Neural cell (in vitro differentiated cells): ENCODE measurements around the gene EPYC. TPM values are rescaled to one million over a fixed set of nuclear protein-coding genes. Genes with fewer than 3 reads are reported as not detected.

ENCODE experiments used
- H2AFZ ChIP-seq: fragments of 200-600, 300-800 bp; sonication (generic), shearing (Covaris generic); 2 replicates; pipeline ENCODE4 v1.6.0; 2014; ENCODE audit warnings: low read depth, mild to moderate bottlenecking, antibody characterized with exemption, low read length, moderate library complexity
- H3F3A ChIP-seq: fragments of 200-600 bp; shearing (Covaris generic); 2 replicates; pipeline ENCODE4 v1.6.1; 2016; ENCODE audit warnings: mild to moderate bottlenecking, moderate library complexity, mixed read lengths, antibody characterized with exemption, low read length; ENCODE audit not compliant: insufficient read depth, poor library complexity, severe bottlenecking
- H3K27ac ChIP-seq: fragments of 200-600, 300-800 bp; sonication (generic), shearing (Covaris generic); 2 replicates; pipeline ENCODE4 v1.5.1; 2014; ENCODE audit warnings: mild to moderate bottlenecking, low read length, moderate library complexity
- H3K27me3 ChIP-seq: fragments of 300-800, 200-600 bp; sonication (generic), shearing (Covaris generic); 2 replicates; pipeline ENCODE4 v1.6.0; 2014; ENCODE audit warnings: mild to moderate bottlenecking, low read depth, low read length, moderate library complexity; ENCODE audit not compliant: insufficient read depth
- H3K36me3 ChIP-seq: fragments of 300-800, 200-600 bp; sonication (generic), shearing (Covaris generic); 2 replicates; pipeline ENCODE4 v1.5.1; 2014; ENCODE audit warnings: mild to moderate bottlenecking, antibody characterized with exemption, low read length, moderate library complexity; ENCODE audit not compliant: insufficient read depth
- H3K4me2 ChIP-seq: fragments of 300-800, 200-600 bp; sonication (generic), shearing (Covaris generic); 2 replicates; pipeline ENCODE4 v1.6.0; 2014; ENCODE audit warnings: mild to moderate bottlenecking, low read length
- H3K4me3 ChIP-seq: fragments of 300-800, 200-600 bp; sonication (generic), shearing (Covaris generic); 2 replicates; pipeline ENCODE4 v1.5.1; 2014; ENCODE audit warnings: mild to moderate bottlenecking, low read length, moderate library complexity
- H3K79me2 ChIP-seq: fragments of 200-600 bp; shearing (Covaris generic); replicated peaks from 2 replicates; pipeline ENCODE4 v1.6.0; 2014; ENCODE audit warnings: mild to moderate bottlenecking, low read length, moderate library complexity; ENCODE audit not compliant: insufficient read depth
- H3K9ac ChIP-seq: fragments of 300-800, 200-600 bp; sonication (generic), shearing (Covaris generic); 2 replicates; pipeline ENCODE4 v1.6.1; 2016; ENCODE audit warnings: mild to moderate bottlenecking, low read length, mixed read lengths
- H3K9me2 ChIP-seq: fragments of 200-600 bp; shearing (Covaris generic); 2 replicates; pipeline ENCODE4 v1.6.1; 2016; ENCODE audit warnings: mild to moderate bottlenecking, low read length, mixed read lengths; ENCODE audit not compliant: insufficient read depth
- H3K9me3 ChIP-seq: fragments of 200-600, 300-800 bp; sonication (generic), shearing (Covaris generic); 2 replicates; pipeline ENCODE4 v1.6.1; 2016; ENCODE audit warnings: mild to moderate bottlenecking, mixed run types, low read length, moderate library complexity, mixed read lengths
- H4K20me1 ChIP-seq: fragments of 200-600 bp; shearing (Covaris generic); 2 replicates; pipeline ENCODE4 v1.6.1; 2016; ENCODE audit warnings: mild to moderate bottlenecking, mixed run types; ENCODE audit not compliant: insufficient read depth
- EP300 ChIP-seq: fragments of 450-650 bp; conservative IDR thresholded peaks from 2 replicates; pipeline ENCODE4 v1.6.1; 2014; ENCODE audit warnings: antibody characterized with exemption, mild to moderate bottlenecking, moderate library complexity; ENCODE audit not compliant: poor library complexity, severe bottlenecking
- MXI1 ChIP-seq: fragments of 450-650 bp; conservative IDR thresholded peaks from 2 replicates; pipeline ENCODE4 v1.6.1; 2014; ENCODE audit warnings: antibody characterized with exemption, mild to moderate bottlenecking; ENCODE audit not compliant: poor library complexity, severe bottlenecking
- POLR2AphosphoS5 ChIP-seq: IDR thresholded peaks from 2 replicates; pipeline ENCODE4 v1.6.1; 2012
- RAD21 ChIP-seq: fragments of 450-650 bp; conservative IDR thresholded peaks from 2 replicates; pipeline ENCODE4 v1.6.1; 2014; ENCODE audit warnings: antibody characterized with exemption, mild to moderate bottlenecking, moderate library complexity
- SMC3 ChIP-seq: fragments of 450-650 bp; conservative IDR thresholded peaks from 2 replicates; pipeline ENCODE4 v1.6.1; 2014; ENCODE audit warnings: antibody characterized with exemption, mild to moderate bottlenecking, moderate library complexity; ENCODE audit not compliant: poor library complexity
- TAF1 ChIP-seq: IDR thresholded peaks from 2 replicates; pipeline ENCODE4 v1.6.1; 2012; ENCODE audit warnings: low read depth
- polyA plus RNA-seq: library from polyadenylated mRNA; depleted of rRNA; stranded (reverse); fragments of >200 nt; gene quantifications from 2 replicates; pipeline ENCODE4 v1.2.3, GENCODE V29; 2014
- TF ChIP-seq, protein P1 (sequence below): IDR thresholded peaks from 2 replicates; pipeline ENCODE4 v1.6.1; 2012; ENCODE audit warnings: borderline replicate concordance
- TF ChIP-seq, protein P2 (sequence below): fragments of 450-650 bp; IDR thresholded peaks from 2 replicates; pipeline ENCODE4 v1.5.1; 2014; ENCODE audit warnings: antibody characterized with exemption, mild to moderate bottlenecking, moderate library complexity; ENCODE audit not compliant: poor library complexity, severe bottlenecking

Gene EPYC
- polyA plus RNA-seq, 1 donor from 2014 or later = not detected

- Histone ChIP-seq H3K4me3 (no peak overlapping the region), H3K27ac (no peak overlapping the region), H2AFZ (no peak overlapping the region), H3K4me2 (no peak overlapping the region), H4K20me1 (no peaks in the 10 kb centered on the region), H3K9me3 (no peaks in the 10 kb centered on the region), H3K27me3 (no peaks in the 10 kb centered on the region), H3K9me2 (no peaks in the 10 kb centered on the region), H3K36me3 (no peaks in the 10 kb centered on the region), H3F3A (no peaks in the 10 kb centered on the region), H3K79me2 (no peaks in the 10 kb centered on the region), H3K9ac (no peak overlapping the region)
- TF ChIP-seq RAD21 (no peak), TAF1 (no peak), SMC3 (no peak), EP300 (no peak), POLR2AphosphoS5 (no peak), MXI1 (no peak)
- TF ChIP-seq, protein P1, sequence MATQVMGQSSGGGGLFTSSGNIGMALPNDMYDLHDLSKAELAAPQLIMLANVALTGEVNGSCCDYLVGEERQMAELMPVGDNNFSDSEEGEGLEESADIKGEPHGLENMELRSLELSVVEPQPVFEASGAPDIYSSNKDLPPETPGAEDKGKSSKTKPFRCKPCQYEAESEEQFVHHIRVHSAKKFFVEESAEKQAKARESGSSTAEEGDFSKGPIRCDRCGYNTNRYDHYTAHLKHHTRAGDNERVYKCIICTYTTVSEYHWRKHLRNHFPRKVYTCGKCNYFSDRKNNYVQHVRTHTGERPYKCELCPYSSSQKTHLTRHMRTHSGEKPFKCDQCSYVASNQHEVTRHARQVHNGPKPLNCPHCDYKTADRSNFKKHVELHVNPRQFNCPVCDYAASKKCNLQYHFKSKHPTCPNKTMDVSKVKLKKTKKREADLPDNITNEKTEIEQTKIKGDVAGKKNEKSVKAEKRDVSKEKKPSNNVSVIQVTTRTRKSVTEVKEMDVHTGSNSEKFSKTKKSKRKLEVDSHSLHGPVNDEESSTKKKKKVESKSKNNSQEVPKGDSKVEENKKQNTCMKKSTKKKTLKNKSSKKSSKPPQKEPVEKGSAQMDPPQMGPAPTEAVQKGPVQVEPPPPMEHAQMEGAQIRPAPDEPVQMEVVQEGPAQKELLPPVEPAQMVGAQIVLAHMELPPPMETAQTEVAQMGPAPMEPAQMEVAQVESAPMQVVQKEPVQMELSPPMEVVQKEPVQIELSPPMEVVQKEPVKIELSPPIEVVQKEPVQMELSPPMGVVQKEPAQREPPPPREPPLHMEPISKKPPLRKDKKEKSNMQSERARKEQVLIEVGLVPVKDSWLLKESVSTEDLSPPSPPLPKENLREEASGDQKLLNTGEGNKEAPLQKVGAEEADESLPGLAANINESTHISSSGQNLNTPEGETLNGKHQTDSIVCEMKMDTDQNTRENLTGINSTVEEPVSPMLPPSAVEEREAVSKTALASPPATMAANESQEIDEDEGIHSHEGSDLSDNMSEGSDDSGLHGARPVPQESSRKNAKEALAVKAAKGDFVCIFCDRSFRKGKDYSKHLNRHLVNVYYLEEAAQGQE = no peak
- TF ChIP-seq, protein P2, sequence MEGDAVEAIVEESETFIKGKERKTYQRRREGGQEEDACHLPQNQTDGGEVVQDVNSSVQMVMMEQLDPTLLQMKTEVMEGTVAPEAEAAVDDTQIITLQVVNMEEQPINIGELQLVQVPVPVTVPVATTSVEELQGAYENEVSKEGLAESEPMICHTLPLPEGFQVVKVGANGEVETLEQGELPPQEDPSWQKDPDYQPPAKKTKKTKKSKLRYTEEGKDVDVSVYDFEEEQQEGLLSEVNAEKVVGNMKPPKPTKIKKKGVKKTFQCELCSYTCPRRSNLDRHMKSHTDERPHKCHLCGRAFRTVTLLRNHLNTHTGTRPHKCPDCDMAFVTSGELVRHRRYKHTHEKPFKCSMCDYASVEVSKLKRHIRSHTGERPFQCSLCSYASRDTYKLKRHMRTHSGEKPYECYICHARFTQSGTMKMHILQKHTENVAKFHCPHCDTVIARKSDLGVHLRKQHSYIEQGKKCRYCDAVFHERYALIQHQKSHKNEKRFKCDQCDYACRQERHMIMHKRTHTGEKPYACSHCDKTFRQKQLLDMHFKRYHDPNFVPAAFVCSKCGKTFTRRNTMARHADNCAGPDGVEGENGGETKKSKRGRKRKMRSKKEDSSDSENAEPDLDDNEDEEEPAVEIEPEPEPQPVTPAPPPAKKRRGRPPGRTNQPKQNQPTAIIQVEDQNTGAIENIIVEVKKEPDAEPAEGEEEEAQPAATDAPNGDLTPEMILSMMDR = no peak
Observed at GRCh38 chr12:90937651-90938050, 67.1 kb downstream of the EPYC start.

DNA sequence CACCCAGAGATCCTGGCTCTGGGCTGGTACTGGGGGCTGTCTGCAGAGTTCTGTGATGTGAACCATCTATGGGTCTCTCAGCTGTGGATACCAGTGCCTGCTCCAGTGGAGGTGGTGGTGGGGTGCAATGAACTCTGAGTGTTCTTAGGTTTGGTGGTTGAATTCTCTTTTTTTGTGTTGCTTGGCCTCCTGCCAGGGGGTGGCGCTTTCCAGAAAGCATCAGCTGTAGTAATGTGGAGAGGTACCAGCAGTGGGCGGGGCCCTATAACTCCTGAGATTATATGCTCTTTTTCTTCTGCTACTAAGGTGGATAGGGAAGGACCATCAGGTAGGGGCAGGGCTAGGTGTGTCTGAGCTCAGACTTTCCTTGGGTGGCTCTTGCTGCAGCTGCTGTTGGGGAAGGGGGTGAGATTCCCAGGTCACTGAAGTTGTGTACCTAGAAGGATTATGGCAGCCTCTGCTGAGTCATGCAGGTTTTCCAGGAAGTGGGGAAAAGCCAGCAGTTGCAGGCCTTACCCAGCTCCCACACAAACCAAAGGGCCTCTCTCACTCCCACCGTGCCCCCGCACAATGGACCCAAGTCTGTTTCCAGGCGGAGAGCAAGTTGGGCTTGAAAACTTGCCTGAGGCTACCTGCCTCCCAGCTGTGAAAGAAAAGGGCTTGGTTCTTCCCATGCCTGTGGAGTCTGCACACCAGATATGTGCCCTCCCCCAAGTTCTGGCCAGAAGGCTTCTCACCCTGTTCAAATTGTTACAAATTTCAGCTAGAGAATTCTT is 68.4 kb downstream of the EPYC start:
- no peaks in the 10 kb centered on the region for H3F3A ChIP-seq
- no peaks in the 10 kb centered on the region for H3K9me3 ChIP-seq
- H2AFZ ChIP-seq = no peak overlapping the region
- no peak overlapping the region for H3K4me3 ChIP-seq
- H3K79me2 ChIP-seq = no peaks in the 10 kb centered on the region
- no peak overlapping the region for H3K27ac ChIP-seq
- H3K9me2 ChIP-seq = no peaks in the 10 kb centered on the region
- no peak overlapping the region for H3K9ac ChIP-seq
- H4K20me1 ChIP-seq = no peaks in the 10 kb centered on the region
- no peak overlapping the region for H3K4me2 ChIP-seq
- H3K36me3 ChIP-seq = no peaks in the 10 kb centered on the region
- no peaks in the 10 kb centered on the region for H3K27me3 ChIP-seq
- TF ChIP-seq RAD21 (no peak), POLR2AphosphoS5 (no peak), MXI1 (no peak), SMC3 (no peak), TAF1 (no peak)
- TF ChIP-seq, protein P1 = no peak
